ENCODE data around the gene NT5E.

NT5E gene

DNA sequence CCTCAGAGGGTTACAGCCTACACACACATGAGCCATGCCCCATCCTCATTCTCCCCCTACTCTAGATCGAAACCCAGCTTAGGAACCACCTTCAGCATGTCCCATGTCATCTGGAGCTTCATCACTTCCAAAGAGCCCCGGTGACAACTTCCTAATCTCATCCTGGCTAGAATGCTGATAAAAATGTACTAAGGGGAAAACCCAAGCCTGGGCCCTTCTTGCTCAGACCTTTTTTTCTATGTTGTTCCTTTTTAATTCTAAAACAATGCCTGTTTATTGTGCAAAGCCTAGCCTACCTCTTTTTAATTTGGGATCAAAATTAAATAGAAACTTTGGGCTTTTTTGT lies 44.1 kb upstream of the NT5E start:
- no peak for ATAC-seq
- TF ChIP-seq GLIS3 (CRISPR knock-in tag; IDR thresholded peaks at IDR 0.05) (no peak), SNAI2 (CRISPR knock-in tag; IDR thresholded peaks at IDR 0.05) (no peak), ZNF565 (CRISPR knock-in tag; conservative IDR thresholded peaks at IDR 0.05; ENCODE audit: low read depth) (no peak), ZFP30 (CRISPR knock-in tag; IDR thresholded peaks at IDR 0.05) (no peak), RARB (CRISPR knock-in tag; IDR thresholded peaks at IDR 0.05) (no peak), ARNTL (CRISPR knock-in tag; IDR thresholded peaks at IDR 0.05; ENCODE audit: borderline replicate concordance, low read depth) (no peak), TCF4 (CRISPR knock-in tag; IDR thresholded peaks at IDR 0.05; ENCODE audit: borderline replicate concordance) (no peak), ZNF8 (CRISPR knock-in tag; IDR thresholded peaks at IDR 0.05) (no peak), ZFP3 (CRISPR knock-in tag; IDR thresholded peaks at IDR 0.05) (no peak), ISL1 (CRISPR knock-in tag; IDR thresholded peaks at IDR 0.05) (no peak), TSHZ2 (CRISPR knock-in tag; IDR thresholded peaks at IDR 0.05) (no peak)
- TF ChIP-seq, protein P1, sequence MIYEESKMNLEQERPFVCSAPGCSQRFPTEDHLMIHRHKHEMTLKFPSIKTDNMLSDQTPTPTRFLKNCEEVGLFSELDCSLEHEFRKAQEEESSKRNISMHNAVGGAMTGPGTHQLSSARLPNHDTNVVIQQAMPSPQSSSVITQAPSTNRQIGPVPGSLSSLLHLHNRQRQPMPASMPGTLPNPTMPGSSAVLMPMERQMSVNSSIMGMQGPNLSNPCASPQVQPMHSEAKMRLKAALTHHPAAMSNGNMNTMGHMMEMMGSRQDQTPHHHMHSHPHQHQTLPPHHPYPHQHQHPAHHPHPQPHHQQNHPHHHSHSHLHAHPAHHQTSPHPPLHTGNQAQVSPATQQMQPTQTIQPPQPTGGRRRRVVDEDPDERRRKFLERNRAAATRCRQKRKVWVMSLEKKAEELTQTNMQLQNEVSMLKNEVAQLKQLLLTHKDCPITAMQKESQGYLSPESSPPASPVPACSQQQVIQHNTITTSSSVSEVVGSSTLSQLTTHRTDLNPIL (CRISPR knock-in tag; IDR thresholded peaks at IDR 0.05; ENCODE audit: low read depth), result no peak

GRCh38 chr6:85406641-85407075 lies 43.2 kb upstream of the NT5E start:
- no peak for TF ChIP-seq RARB (CRISPR knock-in tag; IDR thresholded peaks at IDR 0.05)
- no peak for ATAC-seq

- TF ChIP-seq TOX (CRISPR knock-in tag; IDR thresholded peaks at IDR 0.05; ENCODE audit: borderline replicate concordance), result no peak
- no peak for TF ChIP-seq ZNF70 (CRISPR knock-in tag; IDR thresholded peaks at IDR 0.05)
- TF ChIP-seq, protein P2, sequence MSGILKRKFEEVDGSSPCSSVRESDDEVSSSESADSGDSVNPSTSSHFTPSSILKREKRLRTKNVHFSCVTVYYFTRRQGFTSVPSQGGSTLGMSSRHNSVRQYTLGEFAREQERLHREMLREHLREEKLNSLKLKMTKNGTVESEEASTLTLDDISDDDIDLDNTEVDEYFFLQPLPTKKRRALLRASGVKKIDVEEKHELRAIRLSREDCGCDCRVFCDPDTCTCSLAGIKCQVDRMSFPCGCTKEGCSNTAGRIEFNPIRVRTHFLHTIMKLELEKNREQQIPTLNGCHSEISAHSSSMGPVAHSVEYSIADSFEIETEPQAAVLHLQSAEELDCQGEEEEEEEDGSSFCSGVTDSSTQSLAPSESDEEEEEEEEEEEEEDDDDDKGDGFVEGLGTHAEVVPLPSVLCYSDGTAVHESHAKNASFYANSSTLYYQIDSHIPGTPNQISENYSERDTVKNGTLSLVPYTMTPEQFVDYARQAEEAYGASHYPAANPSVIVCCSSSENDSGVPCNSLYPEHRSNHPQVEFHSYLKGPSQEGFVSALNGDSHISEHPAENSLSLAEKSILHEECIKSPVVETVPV (CRISPR knock-in tag; IDR thresholded peaks at IDR 0.05), result no peak
- no peak for TF ChIP-seq OSR1 (CRISPR knock-in tag; IDR thresholded peaks at IDR 0.05)
- no peak for TF ChIP-seq ZFP30 (CRISPR knock-in tag; IDR thresholded peaks at IDR 0.05)
- no peak for TF ChIP-seq BACH2 (CRISPR knock-in tag; IDR thresholded peaks at IDR 0.05; ENCODE audit: borderline replicate concordance)
- no peak for TF ChIP-seq CSDC2 (CRISPR knock-in tag; IDR thresholded peaks at IDR 0.05)
- TF ChIP-seq ZFP3 (CRISPR knock-in tag; IDR thresholded peaks at IDR 0.05), result no peak
- TF ChIP-seq ISL1 (CRISPR knock-in tag; IDR thresholded peaks at IDR 0.05), result no peak
- no peak for ATAC-seq
Measured at GRCh38 chr6:85408039-85408438, 41.8 kb upstream of the NT5E start.

DNA sequence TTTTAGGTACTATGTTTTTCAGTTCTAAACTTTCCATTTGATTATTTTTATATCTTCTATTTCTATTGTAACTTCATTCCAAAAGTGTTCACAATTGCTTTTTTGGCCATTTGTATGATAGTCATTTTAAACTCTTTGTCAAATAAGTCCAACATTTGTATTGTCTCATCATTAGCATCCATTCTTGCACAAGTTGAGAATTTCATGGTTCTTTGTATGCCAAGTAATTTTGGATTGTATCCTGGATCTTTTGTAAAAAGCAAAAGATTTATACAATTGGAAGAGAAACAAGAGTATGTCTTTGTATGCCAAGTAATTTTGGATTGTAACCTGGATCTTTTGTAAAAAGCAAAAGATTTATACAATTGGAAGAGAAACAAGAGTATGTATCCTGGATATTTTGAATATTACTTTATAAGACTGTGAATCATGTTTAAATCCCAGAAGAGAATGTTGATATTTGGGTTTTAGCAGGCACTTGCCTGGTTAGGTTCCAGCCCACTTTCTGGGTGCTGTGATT lies 36.9 kb upstream of the NT5E start:
- ATAC-seq, result no peak
- TF ChIP-seq, protein P1 (CRISPR knock-in tag; IDR thresholded peaks at IDR 0.05; ENCODE audit: low read depth), result no peak
- no peak for TF ChIP-seq SNAI2 (CRISPR knock-in tag; IDR thresholded peaks at IDR 0.05)
- TF ChIP-seq, protein P2 (CRISPR knock-in tag; IDR thresholded peaks at IDR 0.05), result no peak
- no peak for TF ChIP-seq CSDC2 (CRISPR knock-in tag; IDR thresholded peaks at IDR 0.05)
- TF ChIP-seq ZC3H10 (CRISPR knock-in tag; IDR thresholded peaks at IDR 0.05), result no peak
- TF ChIP-seq, protein P3, sequence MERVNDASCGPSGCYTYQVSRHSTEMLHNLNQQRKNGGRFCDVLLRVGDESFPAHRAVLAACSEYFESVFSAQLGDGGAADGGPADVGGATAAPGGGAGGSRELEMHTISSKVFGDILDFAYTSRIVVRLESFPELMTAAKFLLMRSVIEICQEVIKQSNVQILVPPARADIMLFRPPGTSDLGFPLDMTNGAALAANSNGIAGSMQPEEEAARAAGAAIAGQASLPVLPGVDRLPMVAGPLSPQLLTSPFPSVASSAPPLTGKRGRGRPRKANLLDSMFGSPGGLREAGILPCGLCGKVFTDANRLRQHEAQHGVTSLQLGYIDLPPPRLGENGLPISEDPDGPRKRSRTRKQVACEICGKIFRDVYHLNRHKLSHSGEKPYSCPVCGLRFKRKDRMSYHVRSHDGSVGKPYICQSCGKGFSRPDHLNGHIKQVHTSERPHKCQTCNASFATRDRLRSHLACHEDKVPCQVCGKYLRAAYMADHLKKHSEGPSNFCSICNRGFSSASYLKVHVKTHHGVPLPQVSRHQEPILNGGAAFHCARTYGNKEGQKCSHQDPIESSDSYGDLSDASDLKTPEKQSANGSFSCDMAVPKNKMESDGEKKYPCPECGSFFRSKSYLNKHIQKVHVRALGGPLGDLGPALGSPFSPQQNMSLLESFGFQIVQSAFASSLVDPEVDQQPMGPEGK (CRISPR knock-in tag; IDR thresholded peaks at IDR 0.05; ENCODE audit: borderline replicate concordance), result no peak
- no peak for TF ChIP-seq ZFP3 (CRISPR knock-in tag; IDR thresholded peaks at IDR 0.05)
- no peak for TF ChIP-seq ESRRG (CRISPR knock-in tag; IDR thresholded peaks at IDR 0.05)
- TF ChIP-seq GLIS3 (CRISPR knock-in tag; IDR thresholded peaks at IDR 0.05), result no peak
- no peak for TF ChIP-seq PPARA (CRISPR knock-in tag; IDR thresholded peaks at IDR 0.05; ENCODE audit: borderline replicate concordance)
- TF ChIP-seq ISL1 (CRISPR knock-in tag; IDR thresholded peaks at IDR 0.05), result no peak
- no peak for TF ChIP-seq ZFP30 (CRISPR knock-in tag; IDR thresholded peaks at IDR 0.05)
- no peak for TF ChIP-seq ZNF70 (CRISPR knock-in tag; IDR thresholded peaks at IDR 0.05)
- no peak for TF ChIP-seq ARNTL (CRISPR knock-in tag; IDR thresholded peaks at IDR 0.05; ENCODE audit: borderline replicate concordance, low read depth)
- no peak for TF ChIP-seq TCF4 (CRISPR knock-in tag; IDR thresholded peaks at IDR 0.05; ENCODE audit: borderline replicate concordance)
- no peak for TF ChIP-seq TOX (CRISPR knock-in tag; IDR thresholded peaks at IDR 0.05; ENCODE audit: borderline replicate concordance)
- no peak for TF ChIP-seq ZNF8 (CRISPR knock-in tag; IDR thresholded peaks at IDR 0.05)
- TF ChIP-seq RARB (CRISPR knock-in tag; IDR thresholded peaks at IDR 0.05), result no peak
- TF ChIP-seq, protein P4, sequence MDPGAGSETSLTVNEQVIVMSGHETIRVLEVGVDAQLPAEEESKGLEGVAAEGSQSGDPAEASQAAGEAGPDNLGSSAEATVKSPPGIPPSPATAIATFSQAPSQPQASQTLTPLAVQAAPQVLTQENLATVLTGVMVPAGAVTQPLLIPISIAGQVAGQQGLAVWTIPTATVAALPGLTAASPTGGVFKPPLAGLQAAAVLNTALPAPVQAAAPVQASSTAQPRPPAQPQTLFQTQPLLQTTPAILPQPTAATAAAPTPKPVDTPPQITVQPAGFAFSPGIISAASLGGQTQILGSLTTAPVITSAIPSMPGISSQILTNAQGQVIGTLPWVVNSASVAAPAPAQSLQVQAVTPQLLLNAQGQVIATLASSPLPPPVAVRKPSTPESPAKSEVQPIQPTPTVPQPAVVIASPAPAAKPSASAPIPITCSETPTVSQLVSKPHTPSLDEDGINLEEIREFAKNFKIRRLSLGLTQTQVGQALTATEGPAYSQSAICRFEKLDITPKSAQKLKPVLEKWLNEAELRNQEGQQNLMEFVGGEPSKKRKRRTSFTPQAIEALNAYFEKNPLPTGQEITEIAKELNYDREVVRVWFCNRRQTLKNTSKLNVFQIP (CRISPR knock-in tag; IDR thresholded peaks at IDR 0.05; ENCODE audit: borderline replicate concordance, low read depth), result no peak
